Progenitor cell of endocrine pancreas (in vitro differentiated cells): ENCODE data around the gene MPZL3. TPM values are rescaled to one million over a fixed set of nuclear protein-coding genes. Genes with fewer than 3 reads are reported as not detected.

Source experiments
- DNase-seq: peaks from one replicate; pipeline ENCODE4 v3.0.0; 2021; ENCODE audit warnings: low spot score; ENCODE audit not compliant: unreplicated experiment
- H3K27ac Mint-ChIP-seq: 2 replicates; pipeline ENCODE4 v1.8.0; 2021; ENCODE audit warnings: mild to moderate bottlenecking, moderate library complexity, mixed read lengths
- H3K27me3 Mint-ChIP-seq: 2 replicates; pipeline ENCODE4 v1.8.0; 2021; ENCODE audit warnings: mixed read lengths
- H3K36me3 Mint-ChIP-seq: 2 replicates; pipeline ENCODE4 v1.8.0; 2022; ENCODE audit warnings: mixed read lengths; ENCODE audit not compliant: insufficient read depth
- H3K4me1 Mint-ChIP-seq: 2 replicates; pipeline ENCODE4 v1.8.0; 2021; ENCODE audit warnings: low read depth, mixed read lengths
- H3K4me3 Mint-ChIP-seq: 2 replicates; pipeline ENCODE4 v1.8.0; 2021; ENCODE audit warnings: low read depth, mild to moderate bottlenecking, moderate library complexity, mixed read lengths
- H3K9me3 Mint-ChIP-seq: 2 replicates; pipeline ENCODE4 v1.8.0; 2021; ENCODE audit warnings: low read depth, mixed read lengths
- total RNA-seq: library from RNA; stranded (reverse); gene quantifications from 2 replicates; pipeline ENCODE4 v1.2.1, GENCODE V29; 2021
- TF ChIP-seq, protein P1 (sequence below): fragments of 200-600 bp; sonication (generic); IDR thresholded peaks from one replicate; pipeline ENCODE4 v1.5.0; 2021; ENCODE audit warnings: antibody characterized with exemption, mild to moderate bottlenecking; ENCODE audit not compliant: unreplicated experiment

The MPZL3 gene
- total RNA-seq, 1 donor from 2014 or later: 6.3 TPM

DNA sequence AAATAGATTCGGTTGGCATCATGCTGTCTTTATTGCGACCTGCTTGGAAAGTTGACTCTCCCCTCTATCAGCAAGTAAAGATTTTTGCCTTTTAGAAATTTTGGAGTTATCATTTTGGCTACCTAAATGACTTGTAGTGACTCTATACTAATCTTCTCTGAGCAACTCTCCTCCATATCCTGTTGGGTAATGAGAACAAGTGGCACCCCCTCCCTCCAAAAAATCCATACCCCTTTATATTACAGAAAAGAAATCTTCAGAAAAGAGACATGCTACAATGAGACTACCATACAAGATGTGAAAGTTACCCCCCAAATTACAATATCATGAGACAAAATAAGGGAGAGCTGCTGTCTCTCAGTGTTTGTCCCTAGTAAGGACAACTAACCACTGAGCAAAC, 28.6 kb downstream of the MPZL3 start:
- Mint-ChIP-seq H3K4me1 (peaks cover 4% of the 10 kb centered on the region), H3K9me3 (no peaks in the 10 kb centered on the region), H3K36me3 (no peaks in the 10 kb centered on the region), H3K27me3 (no peaks in the 10 kb centered on the region), H3K4me3 (no peak overlapping the region), H3K27ac (no peak overlapping the region)
- TF ChIP-seq, protein P1, sequence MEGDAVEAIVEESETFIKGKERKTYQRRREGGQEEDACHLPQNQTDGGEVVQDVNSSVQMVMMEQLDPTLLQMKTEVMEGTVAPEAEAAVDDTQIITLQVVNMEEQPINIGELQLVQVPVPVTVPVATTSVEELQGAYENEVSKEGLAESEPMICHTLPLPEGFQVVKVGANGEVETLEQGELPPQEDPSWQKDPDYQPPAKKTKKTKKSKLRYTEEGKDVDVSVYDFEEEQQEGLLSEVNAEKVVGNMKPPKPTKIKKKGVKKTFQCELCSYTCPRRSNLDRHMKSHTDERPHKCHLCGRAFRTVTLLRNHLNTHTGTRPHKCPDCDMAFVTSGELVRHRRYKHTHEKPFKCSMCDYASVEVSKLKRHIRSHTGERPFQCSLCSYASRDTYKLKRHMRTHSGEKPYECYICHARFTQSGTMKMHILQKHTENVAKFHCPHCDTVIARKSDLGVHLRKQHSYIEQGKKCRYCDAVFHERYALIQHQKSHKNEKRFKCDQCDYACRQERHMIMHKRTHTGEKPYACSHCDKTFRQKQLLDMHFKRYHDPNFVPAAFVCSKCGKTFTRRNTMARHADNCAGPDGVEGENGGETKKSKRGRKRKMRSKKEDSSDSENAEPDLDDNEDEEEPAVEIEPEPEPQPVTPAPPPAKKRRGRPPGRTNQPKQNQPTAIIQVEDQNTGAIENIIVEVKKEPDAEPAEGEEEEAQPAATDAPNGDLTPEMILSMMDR: no peak
- DNase-seq: no peak

DNA sequence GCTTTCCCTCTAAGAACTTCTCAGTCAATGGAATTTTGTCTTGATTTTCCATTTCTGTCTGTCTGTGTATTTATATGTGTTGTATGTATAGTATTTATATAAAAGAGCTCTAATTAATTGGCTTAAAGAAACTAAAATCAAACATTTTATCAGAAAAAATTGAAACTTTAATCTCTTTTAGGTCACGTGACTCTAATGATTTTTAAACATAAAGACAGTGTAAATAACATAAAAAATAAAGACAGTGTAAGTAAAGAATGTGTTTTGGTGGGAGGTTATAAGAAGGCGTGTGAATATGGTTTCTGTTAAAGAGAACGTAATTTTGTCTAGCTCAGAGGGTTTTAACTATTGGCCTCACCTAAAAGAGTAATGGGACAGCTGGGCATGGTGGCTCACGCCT, 29.7 kb downstream of the MPZL3 start:
- TF ChIP-seq, protein P1: no peak
- Mint-ChIP-seq H3K4me1 (peaks cover 7% of the 10 kb centered on the region), H3K9me3 (no peaks in the 10 kb centered on the region), H3K27me3 (no peaks in the 10 kb centered on the region), H3K36me3 (no peaks in the 10 kb centered on the region), H3K4me3 (no peak overlapping the region), H3K27ac (no peak overlapping the region)
- no peak for DNase-seq

DNA sequence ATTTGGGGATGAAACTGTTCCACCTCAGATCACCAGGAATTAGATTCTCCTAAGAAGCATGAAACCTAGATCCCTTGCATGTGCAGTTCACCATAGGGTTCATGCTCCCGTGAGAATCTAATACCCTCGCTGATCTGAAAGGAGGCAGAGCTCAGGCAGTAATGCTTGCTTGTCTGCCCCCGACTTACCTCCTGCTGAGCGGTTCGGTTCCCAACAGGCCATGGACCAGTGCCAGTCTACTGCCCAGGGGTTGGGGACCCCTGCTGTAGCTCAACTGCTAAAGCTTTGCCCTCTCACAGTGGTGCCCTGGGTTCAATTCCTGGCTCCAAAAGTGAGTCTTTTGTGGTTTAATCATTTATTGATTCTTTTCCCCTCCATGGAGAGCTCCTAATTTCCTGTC, 30.7 kb downstream of the MPZL3 start:
- H3K4me1 Mint-ChIP-seq: peaks cover 9% of the 10 kb centered on the region
- no peaks in the 10 kb centered on the region for H3K36me3 Mint-ChIP-seq
- H3K27me3 Mint-ChIP-seq: no peaks in the 10 kb centered on the region
- DNase-seq: no peak
- TF ChIP-seq, protein P1: no peak
- H3K4me3 Mint-ChIP-seq: no peak overlapping the region
- H3K9me3 Mint-ChIP-seq: no peaks in the 10 kb centered on the region
- no peak overlapping the region for H3K27ac Mint-ChIP-seq

DNA sequence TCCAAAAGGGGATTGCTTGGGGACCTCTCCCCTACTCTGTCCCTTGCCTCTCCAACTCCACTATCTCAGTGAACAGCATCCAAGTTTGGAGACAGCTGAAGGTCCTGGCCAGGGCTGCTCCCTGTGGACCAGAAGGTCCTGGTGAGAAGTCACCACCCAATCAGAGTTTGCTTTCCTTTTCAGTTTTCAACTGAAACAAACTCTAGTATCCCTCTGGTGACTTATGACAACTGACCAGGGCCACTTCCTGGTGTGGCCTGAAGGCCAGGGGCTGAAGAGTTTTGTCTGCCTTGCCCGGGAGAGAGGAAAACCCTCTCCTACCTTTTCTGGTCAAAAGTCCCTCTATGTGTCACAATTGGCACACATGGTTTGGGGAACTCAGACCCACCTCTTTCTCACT, 32.4 kb downstream of the MPZL3 start:
- TF ChIP-seq, protein P1: no peak
- Mint-ChIP-seq H3K27ac (peak overlapping the region; percentile 73), H3K27me3 (no peaks in the 10 kb centered on the region), H3K9me3 (peaks cover 3% of the 10 kb centered on the region), H3K36me3 (no peaks in the 10 kb centered on the region), H3K4me1 (peaks cover 9% of the 10 kb centered on the region), H3K4me3 (no peak overlapping the region)
- no peak for DNase-seq

DNA sequence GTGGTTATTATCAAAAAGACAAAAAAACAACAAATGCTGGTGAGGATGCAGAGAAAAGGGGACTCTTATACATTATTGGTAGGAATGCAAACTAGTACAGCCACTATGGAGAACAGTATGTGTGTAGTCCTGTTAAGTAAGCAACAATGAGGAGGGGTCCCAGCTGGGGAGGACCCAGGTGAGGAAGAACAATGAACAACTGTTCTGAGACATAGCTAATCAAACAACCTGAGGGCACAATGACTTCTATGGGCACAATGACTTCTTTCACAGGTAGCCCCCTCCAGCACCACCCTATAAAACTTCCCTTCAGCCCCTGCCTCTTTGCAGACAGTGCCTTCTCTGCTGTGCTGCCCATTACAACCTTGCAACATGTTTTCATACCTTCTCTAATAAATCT, 32.9 kb downstream of the MPZL3 start:
- Mint-ChIP-seq H3K36me3 (no peaks in the 10 kb centered on the region), H3K4me3 (no peak overlapping the region), H3K4me1 (peaks cover 9% of the 10 kb centered on the region), H3K27me3 (no peaks in the 10 kb centered on the region), H3K9me3 (peaks cover 5% of the 10 kb centered on the region), H3K27ac (peak overlapping the region; percentile 16)
- DNase-seq: no peak
- TF ChIP-seq, protein P1: no peak
